GM21737 (cell line): ENCODE results near the gene VARS2.
"Not testable (repeated sequence)": the region's sequence is repeated elsewhere in the genome, so short reads cannot be mapped to it uniquely, and the experiment has no call there.

Source experiments
- ATAC-seq: cut with Tn5 transposase; IDR thresholded peaks from one replicate; pipeline ENCODE4 v1.9.1; 2021; ENCODE audit warnings: mild to moderate bottlenecking, moderate library complexity; ENCODE audit not compliant: unreplicated experiment

The VARS2 gene

GRCh38 chr6:30898750-30899360 lies 15.2 kb upstream of the VARS2 start:
- no peak for ATAC-seq

- no peak for ATAC-seq
These were observed 13.1 kb upstream of the VARS2 start for GRCh38 chr6:30900863-30901417.

GRCh38 chr6:30901436-30901835 lies 12.6 kb upstream of the VARS2 start:
- ATAC-seq, result no peak

GRCh38 chr6:30902196-30902595 lies 11.8 kb upstream of the VARS2 start:
- ATAC-seq, result not testable (repeated sequence)

- ATAC-seq, result no peak
These were observed 11.3 kb upstream of the VARS2 start for GRCh38 chr6:30902709-30903108.

- no peak for ATAC-seq
These were observed 10.8 kb upstream of the VARS2 start for GRCh38 chr6:30903236-30903635.

- not testable (repeated sequence) for ATAC-seq
These were observed 6.7 kb upstream of the VARS2 start for GRCh38 chr6:30907290-30907757.

- ATAC-seq, result peak; percentile 91
These were observed 6.1 kb upstream of the VARS2 start, which contains the start of gene GTF2H4 for GRCh38 chr6:30907758-30908591. TSS of gene GTF2H4 (plus strand) at chr6:30908207.

- ATAC-seq, result no peak
These were observed 5.3 kb upstream of the VARS2 start for GRCh38 chr6:30908700-30909099.

GRCh38 chr6:30910473-30910872 lies 3.6 kb upstream of the VARS2 start:
- ATAC-seq, result not testable (repeated sequence)

GRCh38 chr6:30912746-30913520 lies 1.1 kb upstream of the VARS2 start:
- ATAC-seq, result no peak

GRCh38 chr6:30913721-30914075 lies 340 bp upstream of the VARS2 start:
- no peak for ATAC-seq

- ATAC-seq, result no peak
These were observed 984 bp downstream of the VARS2 start for GRCh38 chr6:30914854-30915590.

GRCh38 chr6:30915591-30915946 lies 1.5 kb downstream of the VARS2 start:
- no peak for ATAC-seq

GRCh38 chr6:30917041-30917440 lies 3.0 kb downstream of the VARS2 start:
- no peak for ATAC-seq

- no peak for ATAC-seq
These were observed 3.4 kb downstream of the VARS2 start for GRCh38 chr6:30917487-30917886.

- no peak for ATAC-seq
These were observed 4.6 kb downstream of the VARS2 start for GRCh38 chr6:30918670-30919069.

- ATAC-seq, result no peak
These were observed 8.4 kb downstream of the VARS2 start for GRCh38 chr6:30922447-30922852.

- not testable (repeated sequence) for ATAC-seq
These were observed 10.1 kb downstream of the VARS2 start for GRCh38 chr6:30924040-30924627.

GRCh38 chr6:30926644-30927043 lies 12.6 kb downstream of the VARS2 start:
- no peak for ATAC-seq
